Adrenal gland (tissue), 5 donors: Measurements from ENCODE around the gene STPG4.

Experiments used
- CTCF ChIP-seq, 6 experiments: fragments of 450-650 bp in 4 of 6; fragments of 200-600 bp in 2 of 6; sonication (generic) in 1 of 6; IDR thresholded peaks; 1 replicate in 5 of 6; 2 replicates in 1 of 6; pipeline versions ENCODE4 v1.5.1 to v1.8.0; 2016 to 2021; ENCODE audit warnings: antibody characterized with exemption in 6 of 6, mild to moderate bottlenecking in 2 of 6, moderate library complexity in 1 of 6
- POLR2A ChIP-seq, 2 donors: fragments of 450-650 bp; IDR thresholded peaks; one replicate each; pipeline ENCODE4 v1.6.1; 2017; ENCODE audit warnings: antibody characterized with exemption in 2 of 2, mild to moderate bottlenecking in 2 of 2, moderate library complexity in 1 of 2
- donor health status: DM: no; HTN: no; CAD: no.

GRCh38 chr2:47174733-47175361 is 19.7 kb upstream of the STPG4 start:
- no peak for TF ChIP-seq CTCF (IDR thresholded peaks at IDR 0.05)
- no peak for TF ChIP-seq POLR2A (IDR thresholded peaks at IDR 0.05)
